IMR-90 (cell line): ENCODE data around the gene CNOT6. TPM values are rescaled to one million over a fixed set of nuclear protein-coding genes. Genes with fewer than 3 reads are reported as not detected.

Source experiments
- ATAC-seq: fragments of 200-7000 bp; cut with Tn5 transposase; 2 replicates; pipeline ENCODE4 v1.9.1; 2020; ENCODE audit warnings: low read depth, mild to moderate bottlenecking, moderate library complexity
- BruUV-seq: library from RNA; stranded (reverse); fragments of 400-500 nt; replicated peaks from 2 replicates; lab custom pipeline; 2021; lab: Mats Ljungman, UMichigan
- CTCF ChIA-PET: fragments of 300-600 bp; formaldehyde crosslinking; extraction: SDS; loops from one replicate; lab custom pipeline; 2021; ENCODE audit warnings: antibody characterized with exemption; lab: Yijun Ruan, JAX
- POLR2A ChIA-PET: fragments of 300-600 bp; sonication (Branson Sonifier 250); formaldehyde crosslinking; loops from one replicate; lab custom pipeline; 2022; ENCODE audit warnings: antibody characterized with exemption; ENCODE audit not compliant: unreplicated experiment; lab: Charles Lee
- DNase-seq: peaks from one replicate; pipeline ENCODE4 v3.0.0; 2013
- H2AFZ ChIP-seq: replicated peaks from 2 replicates; pipeline ENCODE3; 2013; ENCODE audit warnings: low read length, mild to moderate bottlenecking; ENCODE audit not compliant: poor library complexity
- H2AK5ac ChIP-seq: 2 replicates; pipeline ENCODE4 v1.6.1; 2013; ENCODE audit warnings: low read depth, low read length, inconsistent platforms
- H2AK9ac ChIP-seq: replicated peaks from 2 replicates; pipeline ENCODE3; 2013; ENCODE audit warnings: mild to moderate bottlenecking, low read depth, low read length, moderate library complexity; ENCODE audit not compliant: poor library complexity
- H2BK120ac ChIP-seq: 2 replicates; pipeline ENCODE4 v1.6.1; 2013; ENCODE audit warnings: low read depth, low read length, inconsistent platforms
- H2BK15ac ChIP-seq: 3 replicates; pipeline ENCODE4 v1.6.1; 2013; ENCODE audit warnings: low read depth, low read length, inconsistent platforms
- H2BK20ac ChIP-seq: 2 replicates; pipeline ENCODE4 v1.6.1; 2013; ENCODE audit warnings: low read depth, mild to moderate bottlenecking, inconsistent platforms, low read length, moderate library complexity
- H2BK5ac ChIP-seq: 2 replicates; pipeline ENCODE4 v1.6.1; 2013; ENCODE audit warnings: mild to moderate bottlenecking, low read depth, low read length, inconsistent platforms; ENCODE audit not compliant: poor library complexity, severe bottlenecking
- H3K14ac ChIP-seq: replicated peaks from 2 replicates; pipeline ENCODE4 v1.6.1; 2013; ENCODE audit warnings: low read depth, low read length, inconsistent platforms
- H3K18ac ChIP-seq: 2 replicates; pipeline ENCODE4 v1.6.1; 2013; ENCODE audit warnings: low read depth, low read length, control low read depth
- H3K23ac ChIP-seq: 2 replicates; pipeline ENCODE4 v1.6.1; 2013; ENCODE audit warnings: low read depth, low read length, inconsistent platforms
- H3K27ac ChIP-seq: 2 replicates; pipeline ENCODE4 v1.5.1; 2013; ENCODE audit warnings: mild to moderate bottlenecking, control low read depth, low read length; ENCODE audit not compliant: insufficient read depth
- H3K27me3 ChIP-seq: 2 replicates; pipeline ENCODE4 v1.6.1; 2013; ENCODE audit warnings: low read length; ENCODE audit not compliant: control insufficient read depth, insufficient read depth
- H3K36me3 ChIP-seq: 2 replicates; pipeline ENCODE4 v1.6.1; 2013; ENCODE audit warnings: low read length, mixed read lengths; ENCODE audit not compliant: control insufficient read depth, insufficient read depth
- H3K4ac ChIP-seq: 2 replicates; pipeline ENCODE4 v1.6.1; 2013; ENCODE audit warnings: low read depth, low read length, inconsistent platforms
- H3K4me1 ChIP-seq: 2 replicates; pipeline ENCODE4 v1.6.1; 2013; ENCODE audit warnings: low read length, mixed read lengths; ENCODE audit not compliant: control insufficient read depth, insufficient read depth
- H3K4me2 ChIP-seq: 2 replicates; pipeline ENCODE4 v1.6.1; 2013; ENCODE audit warnings: low read depth, mild to moderate bottlenecking, control low read depth, low read length, moderate library complexity
- H3K4me3 ChIP-seq: 2 replicates; pipeline ENCODE4 v1.5.1; 2013; ENCODE audit warnings: low read depth, mild to moderate bottlenecking, control low read depth, low read length, moderate library complexity; ENCODE audit not compliant: insufficient read depth
- H3K56ac ChIP-seq: 2 replicates; pipeline ENCODE4 v1.6.1; 2013; ENCODE audit warnings: low read length, inconsistent platforms; ENCODE audit not compliant: insufficient read depth; ENCODE audit errors: extremely low read depth
- H3K79me1 ChIP-seq, 2 experiments: 2 replicates each; pipeline ENCODE4 v1.6.1; 2013; ENCODE audit warnings: low read length in 2 of 2, inconsistent platforms in 1 of 2, low read depth in 1 of 2
- H3K9ac ChIP-seq: 2 replicates; pipeline ENCODE4 v1.6.1; 2013; ENCODE audit warnings: low read depth, low read length, control low read depth
- H3K9me1 ChIP-seq: 2 replicates; pipeline ENCODE4 v1.6.1; 2013; ENCODE audit warnings: low read length, inconsistent platforms; ENCODE audit not compliant: insufficient read depth
- H3K9me3 ChIP-seq: 2 replicates; pipeline ENCODE4 v1.6.1; 2013; ENCODE audit warnings: low read length; ENCODE audit not compliant: control insufficient read depth, insufficient read depth
- H4K20me1 ChIP-seq: 2 replicates; pipeline ENCODE4 v1.6.1; 2013; ENCODE audit warnings: low read length, inconsistent platforms; ENCODE audit not compliant: insufficient read depth
- H4K5ac ChIP-seq: 2 replicates; pipeline ENCODE4 v1.6.1; 2013; ENCODE audit warnings: mild to moderate bottlenecking, low read depth, low read length, control low read depth
- H4K8ac ChIP-seq, 2 experiments: 2 replicates each; pipeline ENCODE4 v1.6.1; 2013; ENCODE audit warnings: low read depth in 2 of 2, low read length in 2 of 2, control low read depth in 1 of 2, inconsistent platforms in 1 of 2
- H4K91ac ChIP-seq: 2 replicates; pipeline ENCODE4 v1.6.1; 2013; ENCODE audit warnings: low read depth, low read length, inconsistent platforms; ENCODE audit not compliant: insufficient read depth
- CEBPB ChIP-seq: IDR thresholded peaks from 2 replicates; pipeline ENCODE4 v1.6.1; 2012; ENCODE audit warnings: low read depth, low read length, improper control_type of control experiment
- CHD1 ChIP-seq: IDR thresholded peaks from 2 replicates; pipeline ENCODE4 v1.6.1; 2012; ENCODE audit warnings: low read depth, low read length, improper control_type of control experiment
- CTCF ChIP-seq: conservative IDR thresholded peaks from 2 replicates; pipeline ENCODE4 v1.5.1; 2012; ENCODE audit warnings: mild to moderate bottlenecking, low read depth, low read length, improper control_type of control experiment
- ELK1 ChIP-seq: fragments of 150-350 bp; IDR thresholded peaks from 2 replicates; pipeline ENCODE4 v1.6.1; 2016; ENCODE audit warnings: low read depth, mild to moderate bottlenecking, low read length, moderate library complexity, borderline replicate concordance
- FOS ChIP-seq: fragments of 150-350 bp; IDR thresholded peaks from 2 replicates; pipeline ENCODE4 v1.6.1; 2016; ENCODE audit warnings: low read depth, low read length
- RAD21 ChIP-seq: IDR thresholded peaks from 2 replicates; pipeline ENCODE4 v1.6.1; 2012; ENCODE audit warnings: low read length, improper control_type of control experiment
- RFX5 ChIP-seq: IDR thresholded peaks from 2 replicates; pipeline ENCODE4 v1.8.0; 2012; ENCODE audit warnings: low read depth, mild to moderate bottlenecking, low read length, moderate library complexity
- WGBS, 2 experiments: methylation state at CpG; one replicate each; pipeline versions ENCODE4 v1.1.5 to v1.1.7; 2013; ENCODE audit warnings: missing lambda C conversion rate in 2 of 2; ENCODE audit not compliant: insufficient read length in 1 of 2; ENCODE audit errors: extremely low coverage in 2 of 2; 5-methylcytosine and 5-hydroxymethylcytosine counted together
- dilution Hi-C: fragments of 300-500 bp; cut with HindIII; formaldehyde crosslinking; loops from one replicate; pipeline ENCODE4 v1.14.3; 2018; ENCODE audit warnings: low sequenced_read_pairs; ENCODE audit not compliant: unreplicated experiment
- in situ Hi-C: fragments of 300-500 bp; cut with MboI; formaldehyde crosslinking; loops from 3 replicates; pipeline ENCODE4 v1.14.3; 2019; ENCODE audit warnings: low sequenced_read_pairs, inconsistent platforms, mixed read lengths
- intact Hi-C: fragments of 100-400 bp; cut with micrococcal nuclease; formaldehyde crosslinking; loops from 2 replicates; pipeline ENCODE4 v1.10.0; 2022
- polyA plus RNA-seq, 3 experiments: library from polyadenylated mRNA; depleted of rRNA; stranded (reverse); fragments of >200 nt; gene quantifications; 2 replicates each; pipeline ENCODE4 v1.2.3, GENCODE V29; 2012; ENCODE audit warnings: low replicate concordance in 1 of 3
- total RNA-seq: library from RNA; depleted of rRNA; stranded (reverse); fragments of >200 nt; gene quantifications from 2 replicates; pipeline ENCODE4 v1.2.3, GENCODE V29; 2012

CNOT6 gene
- total and polyA plus RNA-seq, 2 of the 4 experiments (the other 2 are of a cell fraction) = 9.7 to 10.8 TPM

DNA sequence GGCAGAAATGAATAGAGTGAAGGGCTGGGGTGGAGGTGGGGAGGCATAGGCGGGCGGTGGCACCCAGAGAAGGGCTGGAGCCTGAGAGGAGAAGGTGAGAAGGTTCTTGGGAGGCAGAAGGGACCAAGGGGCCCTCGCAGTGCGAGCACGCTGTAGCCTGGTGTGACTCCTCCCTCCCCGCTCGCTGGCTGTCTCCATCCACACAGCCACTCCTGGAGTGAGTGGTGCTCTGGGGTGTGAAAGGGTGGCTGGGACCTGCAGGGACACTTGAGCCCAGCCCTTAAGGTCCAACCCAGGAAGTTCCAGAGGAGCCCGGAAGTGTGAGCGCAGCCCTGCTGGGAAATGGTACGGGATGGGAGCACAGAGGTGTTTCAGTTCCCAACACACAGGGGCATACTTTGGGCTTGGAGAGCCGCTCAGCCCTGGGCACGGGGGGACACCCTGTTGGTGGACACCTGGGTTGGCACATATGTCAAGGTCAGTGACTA lies 106.4 kb downstream of the CNOT6 start:
- Histone ChIP-seq H3K14ac (no peak overlapping the region), H3K9me1 (no peaks in the 10 kb centered on the region), H3K4me2 (no peak overlapping the region), H3K4me3 (no peak overlapping the region), H4K91ac (no peak overlapping the region), H2BK15ac (no peak overlapping the region), H2BK5ac (no peak overlapping the region), H3K9me3 (no peaks in the 10 kb centered on the region), H4K8ac (no peak overlapping the region), H2AK5ac (no peak overlapping the region), H3K27ac (no peak overlapping the region), H3K79me1 (no peaks in the 10 kb centered on the region), H4K5ac (no peak overlapping the region), H3K36me3 (no peaks in the 10 kb centered on the region), H2AK9ac (no peak overlapping the region), H3K4me1 (no peaks in the 10 kb centered on the region), H4K20me1 (no peaks in the 10 kb centered on the region), H2BK20ac (no peak overlapping the region), H3K18ac (no peak overlapping the region), H2AFZ (no peak overlapping the region), H3K23ac (no peak overlapping the region), H3K4ac (no peak overlapping the region), H3K56ac (no peak overlapping the region), H3K9ac (no peak overlapping the region), H3K27me3 (peaks cover 10% of the 10 kb centered on the region; the same call in 1 of the 2 replicates), H2BK120ac (no peak overlapping the region)
- TF ChIP-seq ELK1 (no peak), CTCF (no peak), RAD21 (no peak), FOS (no peak), CHD1 (no peak), CEBPB (no peak), RFX5 (no peak)
- WGBS, 2 experiments = 94% methylated on average over 3 of the region's 12 CpGs; no CpG with 5 or more reads in 1 of the 2 experiments
- ChIA-PET POLR2A (no interaction called here), CTCF (no interaction called here)
- in situ Hi-C loops (no loop called here), dilution Hi-C loops (no loop called here), intact Hi-C loops (loop anchor here (10.0 kb wide), 1 partner anchor 396 kb away; the partner anchor contains the start of gene RASGEF1C)
- DNase-seq = no peak
- no TSS peak for BruUV-seq
- ATAC-seq = no peak
